ENCODE data around the gene VSIR.

- TF ChIP-seq CTCF (IDR thresholded peaks at IDR 0.05), result no peak
- no peak for TF ChIP-seq EZH2 (IDR thresholded peaks at IDR 0.05; ENCODE audit: borderline replicate concordance, insufficient read depth, low read depth, low read length, poor library complexity, severe bottlenecking)
Observed at GRCh38 chr10:71811351-71811750, 38.0 kb upstream of the VSIR start.
